ENCODE measurements around the gene TPP1. TPM values are rescaled to one million over a fixed set of nuclear protein-coding genes. Genes with fewer than 3 reads are reported as not detected.

Gene TPP1
- total and polyA plus RNA-seq, 2 of the 13 experiments (the other 11 are each of a cell fraction or from before 2014, with no cell fraction given), result 13.9 to 74.6 TPM

DNA sequence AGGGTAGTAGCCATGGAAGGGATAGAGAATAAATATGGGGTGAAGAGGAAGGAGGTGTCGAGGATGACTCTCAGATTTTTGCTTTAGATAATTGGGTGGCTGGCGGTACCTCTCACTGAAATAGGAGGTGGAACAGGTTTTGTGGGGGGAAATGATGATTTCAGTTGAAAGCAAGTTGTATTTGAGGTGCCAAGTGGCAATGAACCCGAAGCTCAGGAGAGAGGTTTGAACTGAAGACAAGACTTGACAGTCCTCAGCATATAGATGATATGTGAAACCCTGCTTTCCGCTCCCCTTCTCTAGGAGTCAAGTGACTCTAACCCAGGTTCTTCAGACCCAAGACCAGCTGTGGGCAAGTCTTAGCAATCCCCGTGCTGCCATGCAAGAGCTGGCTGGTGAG is 49.5 kb downstream of the TPP1 start:
- 74% methylated on average over 4 of the region's 5 CpGs for WGBS (ENCODE audit: low lambda C conversion rate)
- Histone ChIP-seq H3K4me1 (ENCODE audit: insufficient read depth, low read length) (no peaks in the 10 kb centered on the region), H3K27me3 (ENCODE audit: control insufficient read depth in 1 of 2, insufficient read depth in 2 of 2, low read length in 2 of 2) (no peaks in the 10 kb centered on the region), H3K27ac (ENCODE audit: extremely low read length, insufficient read depth, low read length) (no peak overlapping the region), H3K79me2 (ENCODE audit: insufficient read depth, low read length) (no peaks in the 10 kb centered on the region), H4K20me1 (ENCODE audit: insufficient read depth, low read length) (no peaks in the 10 kb centered on the region), H3K9me3 (ENCODE audit: low read length) (no peaks in the 10 kb centered on the region), H3K36me3 (replicated peaks in 1 of 2; ENCODE audit: control insufficient read depth in 1 of 2, insufficient read depth in 2 of 2, low read length in 2 of 2) (no peaks in the 10 kb centered on the region), H3K4me3 (replicated peaks in 1 of 3; ENCODE audit: insufficient read depth in 1 of 3, low read depth in 2 of 3, low read length in 3 of 3) (no peak overlapping the region), H3K9ac (ENCODE audit: insufficient read depth, low read depth, low read length) (no peak overlapping the region), H3K4me2 (ENCODE audit: low read depth, low read length) (no peak overlapping the region), H2AFZ (ENCODE audit: low read length) (no peak overlapping the region)
- DNase-seq (ENCODE audit: low spot score), result no peak
- POLR2A ChIA-PET, result no interaction called here
- CTCF ChIA-PET (ENCODE audit: low intra/inter-chr PET ratio, low total read pairs), result no interaction called here
- ATAC-seq, result no peak
- in situ Hi-C loops (cut with HindIII; ENCODE audit: extremely low pct_ligation_motif_present, low pct_unique_long_range_greater_than_20kb) (no loop called here), intact Hi-C loops (cut with micrococcal nuclease; ENCODE audit: unreplicated experiment) (no loop called here)
- no peak for FAIRE-seq
- no TSS peak for BruUV-seq (replicated peaks)
- TF ChIP-seq POGZ (CRISPR knock-in tag; IDR thresholded peaks at IDR 0.05) (no peak), ZNF501 (CRISPR knock-in tag; IDR thresholded peaks at IDR 0.05) (no peak), IRF2 (CRISPR knock-in tag; IDR thresholded peaks at IDR 0.05) (no peak), ZNF260 (CRISPR knock-in tag; IDR thresholded peaks at IDR 0.05; ENCODE audit: borderline replicate concordance, low read depth) (no peak), ZNF10 (CRISPR knock-in tag; IDR thresholded peaks at IDR 0.05; ENCODE audit: borderline replicate concordance, low read depth) (no peak), ZNF251 (CRISPR knock-in tag; IDR thresholded peaks at IDR 0.05) (no peak), ZNF407 (CRISPR knock-in tag; IDR thresholded peaks at IDR 0.05; ENCODE audit: not compliant biosample characterization) (no peak), TERF1 (CRISPR knock-in tag; IDR thresholded peaks at IDR 0.05) (no peak), ZNF383 (CRISPR knock-in tag; IDR thresholded peaks at IDR 0.05; ENCODE audit: borderline replicate concordance) (no peak), PHF20 (CRISPR knock-in tag; IDR thresholded peaks at IDR 0.05) (no peak), KDM5B (CRISPR knock-in tag; IDR thresholded peaks at IDR 0.05; ENCODE audit: borderline replicate concordance) (no peak), MEF2D (CRISPR knock-in tag; IDR thresholded peaks at IDR 0.05) (no peak), NCOA5 (CRISPR knock-in tag; IDR thresholded peaks at IDR 0.05) (no peak), SUZ12 (IDR thresholded peaks at IDR 0.05; ENCODE audit: low read depth, low read length) (no peak)
- TF ChIP-seq, protein P1, sequence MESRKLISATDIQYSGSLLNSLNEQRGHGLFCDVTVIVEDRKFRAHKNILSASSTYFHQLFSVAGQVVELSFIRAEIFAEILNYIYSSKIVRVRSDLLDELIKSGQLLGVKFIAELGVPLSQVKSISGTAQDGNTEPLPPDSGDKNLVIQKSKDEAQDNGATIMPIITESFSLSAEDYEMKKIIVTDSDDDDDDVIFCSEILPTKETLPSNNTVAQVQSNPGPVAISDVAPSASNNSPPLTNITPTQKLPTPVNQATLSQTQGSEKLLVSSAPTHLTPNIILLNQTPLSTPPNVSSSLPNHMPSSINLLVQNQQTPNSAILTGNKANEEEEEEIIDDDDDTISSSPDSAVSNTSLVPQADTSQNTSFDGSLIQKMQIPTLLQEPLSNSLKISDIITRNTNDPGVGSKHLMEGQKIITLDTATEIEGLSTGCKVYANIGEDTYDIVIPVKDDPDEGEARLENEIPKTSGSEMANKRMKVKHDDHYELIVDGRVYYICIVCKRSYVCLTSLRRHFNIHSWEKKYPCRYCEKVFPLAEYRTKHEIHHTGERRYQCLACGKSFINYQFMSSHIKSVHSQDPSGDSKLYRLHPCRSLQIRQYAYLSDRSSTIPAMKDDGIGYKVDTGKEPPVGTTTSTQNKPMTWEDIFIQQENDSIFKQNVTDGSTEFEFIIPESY (CRISPR knock-in tag; IDR thresholded peaks at IDR 0.05), result no peak

Data from HepG2 (cell line).